Stomach (tissue), 9 donors: ENCODE results near the gene ISCA2. TPM values are rescaled to one million over a fixed set of nuclear protein-coding genes. Genes with fewer than 3 reads are reported as not detected.

Experiments
- DNase-seq, 2 donors: peaks; one replicate each; pipeline versions ENCODE4 v3.0.0 to v3.0.0-alpha.2; 2013 to 2019
- H3K27ac ChIP-seq, 5 donors: fragments of 200-600 bp in 4 of 5; sonication (generic) in 4 of 5; one replicate each; pipeline ENCODE4 v1.5.1; 2013 to 2019; ENCODE audit warnings: mild to moderate bottlenecking in 1 of 5, moderate library complexity in 1 of 5
- H3K27me3 ChIP-seq, 3 donors: fragments of 200-600 bp; sonication (generic); one replicate each; pipeline ENCODE4 v1.5.1; 2017 to 2019; ENCODE audit warnings: mixed run types in 1 of 3
- H3K36me3 ChIP-seq, 4 donors: fragments of 200-600 bp; sonication (generic); 1 replicate in 3 of 4; 2 replicates in 1 of 4; pipeline ENCODE4 v1.5.1; 2016 to 2019
- H3K4me1 ChIP-seq, 4 donors: fragments of 200-600 bp; sonication (generic); one replicate each; pipeline ENCODE4 v1.5.1; 2016 to 2019
- H3K4me3 ChIP-seq, 4 donors: fragments of 200-600 bp; sonication (generic) in 3 of 4; one replicate each; pipeline ENCODE4 v1.5.1; 2016 to 2019; ENCODE audit warnings: mild to moderate bottlenecking in 1 of 4
- H3K9me3 ChIP-seq, 4 donors: fragments of 200-600 bp; sonication (generic); one replicate each; pipeline ENCODE4 v1.5.1; 2016 to 2019
- CTCF ChIP-seq, 7 experiments: fragments of 450-650 bp in 4 of 7; fragments of 200-600 bp in 3 of 7; sonication (generic) in 3 of 7; IDR thresholded peaks; one replicate each; pipeline ENCODE4 v1.5.1; 2016 to 2019; ENCODE audit warnings: antibody characterized with exemption in 7 of 7, control low read depth in 2 of 7, mild to moderate bottlenecking in 1 of 7
- EP300 ChIP-seq: sonication (generic); formaldehyde crosslinking; IDR thresholded peaks from one replicate; pipeline ENCODE4 v1.6.1; 2017; ENCODE audit warnings: antibody characterized with exemption
- POLR2A ChIP-seq, 4 donors: fragments of 450-650 bp; IDR thresholded peaks; one replicate each; pipeline ENCODE4 v1.6.1; 2016; ENCODE audit warnings: antibody characterized with exemption in 4 of 4, control low read depth in 2 of 4, mild to moderate bottlenecking in 1 of 4, moderate library complexity in 1 of 4
- POLR2AphosphoS5 ChIP-seq, 3 donors: sonication (generic); formaldehyde crosslinking; IDR thresholded peaks; one replicate each; pipeline ENCODE4 v1.6.1; 2016; ENCODE audit warnings: antibody characterized with exemption in 3 of 3
- WGBS, 5 donors: extraction: QIAGEN DNeasy Blood & Tissue Kit in 3 of 5; methylation state at CpG; one replicate each; pipeline versions ENCODE4 v1.1.5 to v1.1.7; 2013 to 2018; 5-methylcytosine and 5-hydroxymethylcytosine counted together
- intact Hi-C: fragments of 100-400 bp; cut with DNase I; formaldehyde crosslinking; loops from one replicate; pipeline ENCODE4 v1.15.1; 2023; ENCODE audit warnings: low total_unique reads
- polyA plus RNA-seq, 3 donors: library from polyadenylated mRNA; stranded (reverse); fragments of 200-250 nt; gene quantifications; one replicate each; pipeline ENCODE4 v1.2.3, GENCODE V29; 2013
- total RNA-seq, 5 donors: library from RNA; depleted of rRNA; stranded (reverse); fragments of >200 nt; gene quantifications; one replicate each; pipeline versions ENCODE4 v1.1.0 to v1.2.3, GENCODE V29; 2014 to 2016
- donor health status: healthy with polysubstance abuse.
- donor health status: Bipolar disorder and iron deficiency.
- donor health status: healthy.

Gene ISCA2
- total and polyA plus RNA-seq, 8 donors: 15.2 to 34.3 (median 25.0) TPM; not detected in 2

- no peak overlapping the region for H3K27ac ChIP-seq
- no peaks in the 10 kb centered on the region for H3K9me3 ChIP-seq
- intact Hi-C loops: no loop called here
- peaks cover 0 to 6% (median 6%) of the 10 kb centered on the region in 4 donors for H3K4me1 ChIP-seq
- H3K27me3 ChIP-seq: peaks cover 0 to 8% (median 0%) of the 10 kb centered on the region in 3 donors
- H3K4me3 ChIP-seq: no peak overlapping the region
- peaks cover 0 to 44% (median 8%) of the 10 kb centered on the region in 4 donors for H3K36me3 ChIP-seq
- DNase-seq: no peak
- TF ChIP-seq EP300: no peak
- no peak for TF ChIP-seq CTCF (IDR thresholded peaks at IDR 0.05)
- TF ChIP-seq POLR2AphosphoS5 (IDR thresholded peaks at IDR 0.05): no peak
- no peak for TF ChIP-seq POLR2A (IDR thresholded peaks at IDR 0.05)
- 74 to 89% (median 77%) methylated on average over 5 to 6 of the region's 6 CpGs for WGBS, 5 donors
Measured at GRCh38 chr14:74519316-74520074, 25.9 kb downstream of the ISCA2 start.

GRCh38 chr14:74521756-74522155 is 28.2 kb downstream of the ISCA2 start:
- Histone ChIP-seq H3K4me3 (no peak overlapping the region), H3K9me3 (no peaks in the 10 kb centered on the region), H3K27ac (no peak overlapping the region), H3K4me1 (no peaks in the 10 kb centered on the region), H3K27me3 (peaks cover 0 to 8% (median 0%) of the 10 kb centered on the region in 3 donors), H3K36me3 (peaks cover 0 to 31% (median 6%) of the 10 kb centered on the region in 4 donors)
- WGBS, 5 donors: 80 to 87% (median 84%) methylated on average over 10 of the region's 10 CpGs
- intact Hi-C loops: no loop called here
- DNase-seq: no peak
- TF ChIP-seq EP300 (no peak), POLR2A (IDR thresholded peaks at IDR 0.05) (no peak), POLR2AphosphoS5 (IDR thresholded peaks at IDR 0.05) (no peak), CTCF (IDR thresholded peaks at IDR 0.05) (no peak)

GRCh38 chr14:74522740-74523139 is 29.2 kb downstream of the ISCA2 start:
- DNase-seq: no peak
- intact Hi-C loops: no loop called here
- Histone ChIP-seq H3K36me3 (peaks cover 0 to 25% (median 4%) of the 10 kb centered on the region in 4 donors), H3K9me3 (no peaks in the 10 kb centered on the region), H3K27ac (no peak overlapping the region), H3K27me3 (peaks cover 0 to 8% (median 0%) of the 10 kb centered on the region in 3 donors), H3K4me3 (no peak overlapping the region), H3K4me1 (no peaks in the 10 kb centered on the region)
- TF ChIP-seq POLR2AphosphoS5 (IDR thresholded peaks at IDR 0.05) (no peak), POLR2A (IDR thresholded peaks at IDR 0.05) (no peak), EP300 (no peak), CTCF (IDR thresholded peaks at IDR 0.05) (no peak)
- WGBS, 5 donors: 83 to 100% (median 90%) methylated on average over 1 to 7 of the region's 7 CpGs

GRCh38 chr14:74524076-74524811 is 30.7 kb downstream of the ISCA2 start:
- no peak for DNase-seq
- intact Hi-C loops: no loop called here
- TF ChIP-seq CTCF (IDR thresholded peaks at IDR 0.05): no peak
- no peak for TF ChIP-seq EP300
- no peak for TF ChIP-seq POLR2AphosphoS5 (IDR thresholded peaks at IDR 0.05)
- no peak for TF ChIP-seq POLR2A (IDR thresholded peaks at IDR 0.05)
- Histone ChIP-seq H3K4me3 (no peak overlapping the region), H3K27ac (no peak overlapping the region), H3K9me3 (no peaks in the 10 kb centered on the region), H3K27me3 (peaks cover 0 to 8% (median 0%) of the 10 kb centered on the region in 3 donors), H3K4me1 (no peaks in the 10 kb centered on the region), H3K36me3 (peaks cover 0 to 17% (median 4%) of the 10 kb centered on the region in 4 donors)
- 41 to 73% (median 61%) methylated on average over 3 to 14 of the region's 14 CpGs for WGBS, 5 donors
